Muscle of leg (tissue), 11 donors: ENCODE measurements around the gene ASH1L. TPM values are rescaled to one million over a fixed set of nuclear protein-coding genes. Genes with fewer than 3 reads are reported as not detected.
"Not testable (repeated sequence)": the region's sequence is repeated elsewhere in the genome, so short reads cannot be mapped to it uniquely, and the experiment has no call there.

ENCODE experiments used
- DNase-seq: peaks from one replicate; pipeline ENCODE4 v3.0.0; 2013
- H3K27ac ChIP-seq: one replicate; pipeline ENCODE4 v1.5.1; 2013; ENCODE audit warnings: mild to moderate bottlenecking, low read length, control low read depth
- H3K27me3 ChIP-seq: one replicate; pipeline ENCODE4 v1.6.1; 2013; ENCODE audit warnings: low read length; ENCODE audit not compliant: control insufficient read depth, insufficient read depth
- H3K36me3 ChIP-seq: one replicate; pipeline ENCODE4 v1.6.1; 2013; ENCODE audit warnings: low read length; ENCODE audit not compliant: control insufficient read depth, insufficient read depth
- H3K4me1 ChIP-seq: one replicate; pipeline ENCODE4 v1.6.1; 2013; ENCODE audit warnings: low read length; ENCODE audit not compliant: control insufficient read depth, insufficient read depth
- H3K4me3 ChIP-seq: one replicate; pipeline ENCODE4 v1.5.1; 2013; ENCODE audit warnings: low read length, control low read depth
- H3K9me3 ChIP-seq: replicated peaks from 2 replicates; pipeline ENCODE4 v1.6.1; 2013; ENCODE audit warnings: low read depth, low read length; ENCODE audit not compliant: control insufficient read depth
- WGBS: methylation state at CpG from one replicate; pipeline ENCODE4 v1.1.5; 2013; ENCODE audit warnings: missing lambda C conversion rate; ENCODE audit not compliant: insufficient coverage; 5-methylcytosine and 5-hydroxymethylcytosine counted together
- polyA plus RNA-seq, 8 donors: library from polyadenylated mRNA; unstranded; fragments of 120-200 nt; gene quantifications; one replicate each; pipeline versions ENCODE4 v1.2.1 to v1.2.3, GENCODE V29; 2013; ENCODE audit warnings: inconsistent platforms in 1 of 8, low replicate concordance in 1 of 8; ENCODE audit not compliant: insufficient read length in 8 of 8, insufficient read depth in 1 of 8
- total RNA-seq: library from RNA; stranded (reverse); fragments of 120-200 nt; gene quantifications from one replicate; pipeline ENCODE4 v1.2.4, GENCODE V29; 2013

ASH1L gene
- total and polyA plus RNA-seq, 9 donors: 18.4 to 31.5 (median 25.1) TPM

DNA sequence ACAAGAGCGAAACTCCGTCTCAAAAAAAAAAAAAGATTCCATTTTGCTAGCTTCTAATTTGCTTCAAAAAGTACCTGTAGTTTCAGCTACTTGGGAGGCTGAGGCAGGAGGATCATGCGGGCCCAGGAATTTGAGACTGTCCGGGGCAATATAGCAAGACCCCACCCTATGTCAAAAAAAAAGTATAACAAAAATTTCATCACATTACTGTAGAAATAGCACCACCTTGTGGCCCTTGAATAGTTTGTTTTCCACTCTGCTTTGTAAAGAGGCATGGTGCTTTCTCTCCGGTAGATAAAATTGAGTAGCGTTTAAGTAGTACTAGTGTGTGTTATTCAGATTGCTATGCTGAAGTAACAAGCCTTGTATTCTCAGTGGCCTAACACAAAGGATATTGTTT lies 29.2 kb upstream of the ASH1L start:
- Histone ChIP-seq H3K27me3 (no peaks in the 10 kb centered on the region), H3K4me1 (no peaks in the 10 kb centered on the region), H3K4me3 (no peak overlapping the region), H3K36me3 (no peaks in the 10 kb centered on the region), H3K27ac (no peak overlapping the region), H3K9me3 (no peaks in the 10 kb centered on the region)
- WGBS: 15% methylated on average over 2 of the region's 6 CpGs
- DNase-seq: peak; percentile 74

DNA sequence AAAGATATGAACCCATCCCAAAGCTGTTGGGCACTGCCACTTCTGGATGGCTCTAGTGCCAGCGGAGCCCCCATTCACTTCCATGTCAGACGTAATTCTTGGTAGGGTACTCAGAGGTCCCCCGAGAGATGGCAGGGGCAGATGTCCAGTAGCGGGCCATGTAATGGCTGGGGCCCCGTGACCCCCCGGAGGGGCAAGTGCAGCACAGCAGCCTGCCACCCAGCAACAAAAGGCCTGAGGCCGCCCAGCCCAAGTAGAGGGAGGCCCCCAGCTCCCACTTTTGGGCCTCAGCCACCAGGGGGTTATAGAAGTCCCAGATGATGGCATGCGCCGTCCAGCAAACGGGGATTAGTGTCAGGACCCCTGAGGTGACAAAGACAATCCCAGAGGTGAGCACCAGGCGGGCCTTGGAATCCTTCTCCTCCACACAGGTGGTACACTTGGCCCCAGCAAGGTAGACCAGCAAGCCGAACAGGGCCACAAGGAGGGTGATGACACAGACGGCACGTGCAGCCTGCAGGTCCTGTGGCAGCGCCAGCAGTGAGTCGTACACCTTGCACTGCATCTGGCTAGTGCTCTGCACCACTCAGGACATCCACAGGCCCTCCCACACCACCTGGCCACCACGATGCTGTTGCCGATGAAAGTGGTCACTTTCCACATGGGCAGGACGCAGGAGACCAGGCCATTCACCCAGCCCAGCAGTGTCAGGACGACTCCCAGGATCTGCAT lies 28.1 kb upstream of the ASH1L start:
- 82% methylated on average over 18 of the region's 20 CpGs for WGBS
- not testable (repeated sequence) for H3K36me3 ChIP-seq, DNase-seq, H3K4me3 ChIP-seq, H3K4me1 ChIP-seq, H3K27me3 ChIP-seq, H3K9me3 ChIP-seq, H3K27ac ChIP-seq

DNA sequence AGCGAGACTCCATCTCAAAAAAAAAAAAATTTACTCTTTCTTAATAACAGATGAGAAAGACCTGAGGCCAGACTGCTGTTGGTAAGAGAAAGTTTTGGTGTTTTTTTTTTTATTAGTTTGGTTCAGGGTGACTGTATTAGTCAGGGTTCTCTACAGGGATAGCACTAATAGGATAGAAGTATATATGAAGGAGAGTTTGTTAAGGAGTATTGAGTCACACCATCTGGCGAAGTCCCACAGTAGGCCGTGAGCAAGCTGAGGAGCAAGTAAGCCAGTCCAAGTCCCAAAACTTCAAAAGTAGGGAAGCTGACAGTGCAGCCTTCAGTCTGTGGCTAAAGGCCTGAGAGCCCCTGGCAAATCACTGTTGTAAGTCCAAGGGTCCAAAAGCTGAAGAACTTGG lies 26.7 kb upstream of the ASH1L start:
- not testable (repeated sequence) for H3K27me3 ChIP-seq, H3K9me3 ChIP-seq, DNase-seq, H3K27ac ChIP-seq, H3K36me3 ChIP-seq, H3K4me3 ChIP-seq, H3K4me1 ChIP-seq
- no CpG with 5 or more reads among the region's 3 CpGs for WGBS

DNA sequence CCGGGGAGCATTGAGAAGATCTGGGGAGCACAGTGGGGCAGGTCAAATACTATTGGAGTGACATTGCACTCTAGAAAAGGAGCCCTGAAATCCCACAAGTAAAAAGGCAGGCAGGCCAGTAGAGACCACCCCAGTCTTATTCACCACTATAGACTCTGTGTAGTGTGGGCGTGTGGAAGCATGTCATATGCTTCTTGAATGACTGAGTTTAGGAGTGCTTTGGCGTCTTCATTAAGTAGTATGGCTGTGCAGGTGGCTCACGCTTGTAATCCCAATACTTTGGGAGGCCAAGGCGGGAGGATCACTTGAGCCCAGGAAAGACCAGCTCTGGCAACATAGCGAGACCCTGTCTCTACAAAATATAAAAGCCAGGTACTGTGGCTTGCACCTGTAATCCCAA lies 21.2 kb upstream of the ASH1L start:
- H3K27me3 ChIP-seq, H3K36me3 ChIP-seq, DNase-seq, H3K4me1 ChIP-seq, H3K4me3 ChIP-seq, H3K27ac ChIP-seq, H3K9me3 ChIP-seq: not testable (repeated sequence)
- WGBS: 75% methylated on average over 2 of the region's 6 CpGs

DNA sequence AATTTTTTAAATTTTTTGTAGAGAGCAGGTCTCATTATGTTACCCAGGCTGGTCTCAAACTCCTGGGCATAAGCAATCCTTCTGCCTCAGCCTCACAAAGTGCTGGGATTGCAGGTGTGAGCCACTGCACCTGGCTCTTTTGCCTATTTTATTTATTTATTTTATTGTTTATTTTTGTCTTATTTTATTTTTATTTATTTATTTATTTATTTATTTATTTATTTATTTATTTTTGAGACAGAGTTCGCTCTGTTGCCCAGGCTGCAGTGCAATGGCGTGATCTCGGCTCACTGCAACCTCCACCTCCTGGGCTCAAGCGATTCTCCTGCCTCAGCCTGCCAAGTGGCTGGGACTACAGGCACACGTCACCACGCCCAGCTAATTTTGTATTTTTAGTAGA lies 13.0 kb upstream of the ASH1L start:
- not testable (repeated sequence) for H3K27me3 ChIP-seq, H3K4me1 ChIP-seq, H3K9me3 ChIP-seq, H3K4me3 ChIP-seq, H3K36me3 ChIP-seq, H3K27ac ChIP-seq, DNase-seq
- WGBS: no CpG with 5 or more reads among the region's 6 CpGs

DNA sequence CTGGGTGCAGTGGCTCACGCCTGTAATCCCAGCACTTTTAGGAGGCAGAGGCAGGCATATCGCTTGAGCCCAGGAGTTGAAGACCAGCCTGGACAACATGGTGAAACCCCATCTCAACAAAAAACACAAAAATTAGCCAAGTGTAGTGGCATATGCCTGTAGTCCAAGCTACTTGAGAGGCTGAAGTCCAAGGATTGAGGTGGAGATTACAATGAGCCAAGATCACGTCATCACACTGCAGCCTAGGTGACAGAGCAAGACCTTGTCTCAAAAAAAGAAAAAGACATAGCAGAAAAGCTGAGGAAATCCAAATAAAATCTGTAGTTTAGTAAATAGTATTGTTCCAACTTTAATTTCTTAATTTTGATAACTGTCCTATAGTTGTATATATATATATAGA lies 11.5 kb upstream of the ASH1L start:
- WGBS: 88% methylated on average over 1 of the region's 3 CpGs
- H3K4me3 ChIP-seq: no peak overlapping the region
- no peaks in the 10 kb centered on the region for H3K4me1 ChIP-seq
- no peak for DNase-seq
- no peak overlapping the region for H3K27ac ChIP-seq
- H3K9me3 ChIP-seq: no peaks in the 10 kb centered on the region
- H3K27me3 ChIP-seq: no peaks in the 10 kb centered on the region
- H3K36me3 ChIP-seq: peaks cover 5% of the 10 kb centered on the region

DNA sequence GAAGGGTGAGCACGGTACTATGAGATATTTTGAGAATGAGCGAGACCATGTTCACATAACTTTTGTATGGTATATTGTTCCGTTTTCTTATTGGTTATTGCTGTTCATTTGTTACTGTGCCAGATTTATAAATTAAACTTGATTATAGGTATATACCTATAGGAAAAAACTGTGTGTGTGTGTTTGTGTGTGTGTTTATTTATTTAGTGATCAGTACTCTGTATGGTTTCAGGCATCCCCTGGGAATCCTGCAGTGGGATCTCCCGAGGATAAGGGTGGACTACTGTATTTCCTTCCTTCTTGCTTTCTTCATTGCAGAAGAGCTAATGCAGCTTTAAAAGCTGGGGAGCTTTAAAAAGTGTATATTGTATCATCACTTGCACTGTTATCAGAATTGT lies 8.0 kb upstream of the ASH1L start:
- DNase-seq: no peak
- H3K36me3 ChIP-seq: peaks cover 8% of the 10 kb centered on the region
- no peaks in the 10 kb centered on the region for H3K9me3 ChIP-seq
- no peaks in the 10 kb centered on the region for H3K4me1 ChIP-seq
- no CpG with 5 or more reads among the region's 4 CpGs for WGBS
- no peak overlapping the region for H3K27ac ChIP-seq
- H3K4me3 ChIP-seq: no peak overlapping the region
- H3K27me3 ChIP-seq: no peaks in the 10 kb centered on the region

DNA sequence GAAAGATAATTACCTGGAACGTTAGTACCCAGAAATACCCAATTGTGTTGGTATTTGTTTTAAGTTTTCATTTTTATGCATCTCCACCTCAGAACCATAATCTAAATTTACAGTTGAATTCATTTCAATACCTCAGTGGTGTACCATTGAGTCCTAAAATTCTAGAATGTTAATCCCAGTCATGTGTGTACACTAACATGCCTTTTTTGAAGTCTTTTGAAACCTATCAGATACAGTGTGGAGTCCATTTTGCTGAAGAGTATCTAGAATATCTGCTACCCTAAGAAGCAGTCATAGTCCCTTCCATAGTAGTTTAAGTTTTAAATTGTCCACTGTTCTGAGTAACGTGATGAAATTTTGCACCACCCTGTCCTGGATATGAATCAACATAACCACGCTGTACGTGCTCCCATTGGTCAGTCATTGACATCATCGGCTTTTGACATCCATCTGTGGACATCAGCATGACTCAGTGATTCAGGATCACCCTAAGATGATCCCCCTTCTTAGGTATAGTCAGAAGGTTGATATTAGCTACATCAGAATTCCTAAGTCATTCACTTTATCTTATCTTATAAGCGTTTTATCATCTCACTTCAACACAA lies 7.5 kb upstream of the ASH1L start:
- WGBS: no CpG with 5 or more reads among the region's 6 CpGs
- no peak overlapping the region for H3K4me3 ChIP-seq
- no peak for DNase-seq
- H3K4me1 ChIP-seq: no peaks in the 10 kb centered on the region
- H3K9me3 ChIP-seq: no peaks in the 10 kb centered on the region
- no peaks in the 10 kb centered on the region for H3K27me3 ChIP-seq
- H3K36me3 ChIP-seq: peaks cover 8% of the 10 kb centered on the region
- H3K27ac ChIP-seq: no peak overlapping the region

DNA sequence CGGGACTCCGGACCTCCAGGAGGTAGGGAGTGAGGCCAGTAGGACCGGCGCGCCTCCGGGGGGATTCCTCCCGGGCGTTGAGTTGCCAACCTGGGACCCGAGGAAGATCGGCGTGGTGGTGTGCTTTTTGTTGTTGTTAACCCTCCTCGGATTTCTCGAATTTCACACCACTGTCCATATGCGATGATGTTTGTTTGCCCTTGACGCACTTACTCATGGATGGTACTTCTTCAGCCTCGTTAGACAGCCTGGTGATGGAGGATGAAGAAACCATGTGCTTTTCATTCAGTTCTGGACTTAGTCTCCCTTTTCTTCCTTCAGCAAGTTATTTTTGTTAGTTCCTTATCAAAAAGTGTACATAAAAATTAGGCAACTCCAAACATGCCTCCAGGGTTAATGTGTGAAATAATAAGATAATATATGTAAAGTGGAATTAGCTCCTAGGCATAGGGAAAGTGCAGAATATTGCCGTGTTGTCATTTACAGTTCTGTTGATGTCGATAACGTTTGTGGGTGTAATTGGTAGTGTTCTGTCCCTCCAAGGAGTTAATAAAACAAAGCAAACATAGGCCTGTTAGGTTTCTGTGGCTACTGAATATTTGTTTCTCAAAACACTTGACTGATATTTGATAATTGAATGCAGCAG lies 897 bp upstream of the ASH1L start:
- peaks cover 13% of the 10 kb centered on the region for H3K4me1 ChIP-seq
- 1% methylated on average over 8 of the region's 19 CpGs for WGBS
- H3K9me3 ChIP-seq, DNase-seq, H3K36me3 ChIP-seq, H3K27me3 ChIP-seq: not testable (repeated sequence)
- peak overlapping the region; percentile 96 for H3K4me3 ChIP-seq
- peak overlapping the region; percentile 94 for H3K27ac ChIP-seq

DNA sequence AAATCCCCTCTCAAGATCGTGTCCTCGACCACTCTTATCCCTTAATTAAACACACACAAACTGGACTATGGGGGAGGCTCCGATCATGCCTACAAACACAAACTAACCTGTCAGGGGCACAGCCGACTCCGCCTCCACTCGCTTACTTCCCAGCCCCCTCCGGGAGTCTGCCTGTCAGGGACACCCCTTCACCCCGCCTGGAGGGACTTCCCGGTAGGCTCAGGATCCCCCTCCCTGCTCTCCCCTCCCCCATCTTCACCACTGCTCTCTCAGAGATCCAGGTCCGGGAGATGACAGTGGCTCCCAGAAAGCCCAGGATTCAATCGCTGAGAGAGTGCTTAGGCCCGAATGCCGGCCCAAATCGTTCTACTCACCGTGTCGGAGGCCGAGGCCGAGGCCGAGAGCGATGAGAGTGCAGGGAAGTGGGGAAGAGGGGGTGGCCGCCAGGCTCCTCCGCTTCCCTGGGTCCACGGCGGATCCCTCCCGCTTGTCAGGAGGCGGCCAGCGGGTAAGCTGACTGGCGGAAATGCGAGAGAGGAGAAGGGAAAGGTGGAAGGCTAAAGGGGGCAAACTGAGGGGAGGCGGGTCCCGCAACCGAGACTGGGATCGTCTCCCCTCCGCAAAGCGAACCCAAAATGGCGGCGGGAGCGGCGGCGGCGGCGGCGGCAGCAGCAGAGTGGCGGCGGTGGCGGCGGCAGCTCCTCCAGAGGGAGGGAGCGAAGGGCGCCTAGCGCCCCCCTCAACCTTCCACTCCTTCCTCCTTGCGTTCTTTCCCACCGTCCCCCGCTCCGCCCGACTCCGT lies 623 bp downstream of the ASH1L start:
- not testable (repeated sequence) for H3K27me3 ChIP-seq, H3K9me3 ChIP-seq, H3K36me3 ChIP-seq
- peak; percentile 38 for DNase-seq
- Histone ChIP-seq H3K4me3 (peak overlapping the region; percentile 96), H3K27ac (peak overlapping the region; percentile 94), H3K4me1 (peaks cover 13% of the 10 kb centered on the region)
- 0% methylated on average over 41 of the region's 56 CpGs for WGBS
